GM19324 (cell line): ENCODE measurements around the gene PNMA8B.

Source experiments
- ATAC-seq: cut with Tn5 transposase; IDR thresholded peaks from one replicate; pipeline ENCODE4 v1.9.1; 2021; ENCODE audit warnings: mild to moderate bottlenecking, moderate library complexity; ENCODE audit not compliant: unreplicated experiment, low FRiP score

The PNMA8B gene

GRCh38 chr19:46460981-46461380, 34.7 kb downstream of the PNMA8B start:
- no peak for ATAC-seq

GRCh38 chr19:46460055-46460454, 35.6 kb downstream of the PNMA8B start:
- ATAC-seq: no peak

GRCh38 chr19:46456930-46457329, 38.7 kb downstream of the PNMA8B start:
- ATAC-seq: no peak

- ATAC-seq: no peak
Observed at GRCh38 chr19:46454244-46454643, 41.4 kb downstream of the PNMA8B start.

GRCh38 chr19:46453661-46454060, 42.0 kb downstream of the PNMA8B start:
- no peak for ATAC-seq

- ATAC-seq: no peak
Observed at GRCh38 chr19:46452186-46452585, 43.5 kb downstream of the PNMA8B start.

GRCh38 chr19:46451352-46451751, 44.3 kb downstream of the PNMA8B start:
- no peak for ATAC-seq

GRCh38 chr19:46450737-46451136, 44.9 kb downstream of the PNMA8B start:
- ATAC-seq: no peak

- ATAC-seq: no peak
Observed at GRCh38 chr19:46449228-46449627, 46.4 kb downstream of the PNMA8B start.

- ATAC-seq: no peak
Observed at GRCh38 chr19:46448601-46449000, 47.1 kb downstream of the PNMA8B start.

- no peak for ATAC-seq
Observed at GRCh38 chr19:46447824-46448223, 47.8 kb downstream of the PNMA8B start.

- no peak for ATAC-seq
Observed at GRCh38 chr19:46447006-46447405, 48.7 kb downstream of the PNMA8B start.

- ATAC-seq: no peak
Observed at GRCh38 chr19:46446021-46446420, 49.6 kb downstream of the PNMA8B start.

GRCh38 chr19:46442808-46443450, 52.7 kb downstream of the PNMA8B start:
- ATAC-seq: no peak

GRCh38 chr19:46441866-46442265, 53.8 kb downstream of the PNMA8B start:
- ATAC-seq: no peak
